Spinal cord (tissue), 10 donors: ENCODE results near the gene SEMA3D. TPM values are rescaled to one million over a fixed set of nuclear protein-coding genes. Genes with fewer than 3 reads are reported as not detected.

Source experiments
- DNase-seq, 6 donors: peaks; one replicate each; pipeline versions ENCODE4 v3.0.0 to v3.0.0-alpha.2; 2013 to 2015; ENCODE audit warnings: low spot score in 6 of 6, low read depth in 4 of 6
- H3K27ac ChIP-seq: one replicate; pipeline ENCODE4 v1.5.1; 2013; ENCODE audit warnings: low read depth, low read length, control low read depth
- H3K27me3 ChIP-seq: one replicate; pipeline ENCODE4 v1.6.1; 2013; ENCODE audit warnings: low read length; ENCODE audit not compliant: control insufficient read depth, insufficient read depth
- H3K36me3 ChIP-seq: one replicate; pipeline ENCODE4 v1.6.1; 2013; ENCODE audit warnings: low read length; ENCODE audit not compliant: control insufficient read depth, insufficient read depth
- H3K4me1 ChIP-seq: one replicate; pipeline ENCODE4 v1.6.1; 2013; ENCODE audit warnings: low read length; ENCODE audit not compliant: control insufficient read depth, insufficient read depth
- H3K4me3 ChIP-seq: one replicate; pipeline ENCODE4 v1.5.1; 2013; ENCODE audit warnings: low read depth, low read length, control low read depth
- H3K9me3 ChIP-seq: one replicate; pipeline ENCODE4 v1.6.1; 2013; ENCODE audit warnings: low read length; ENCODE audit not compliant: control insufficient read depth, insufficient read depth
- WGBS: methylation state at CpG from one replicate; pipeline ENCODE4 v1.1.5; 2013; ENCODE audit warnings: missing lambda C conversion rate; ENCODE audit not compliant: insufficient coverage; 5-methylcytosine and 5-hydroxymethylcytosine counted together
- polyA plus RNA-seq, 2 donors: library from polyadenylated mRNA; unstranded; fragments of 120-200 nt; gene quantifications; one replicate each; pipeline ENCODE4 v1.2.1, GENCODE V29; 2013; ENCODE audit not compliant: insufficient read length in 2 of 2
- total RNA-seq, 2 donors: library from RNA; depleted of rRNA in 1 of 2; stranded (reverse); fragments of 120-200 nt in 1 of 2; fragments of >200 nt in 1 of 2; gene quantifications; one replicate each; pipeline versions ENCODE4 v1.2.3 to v1.2.4, GENCODE V29; 2013 to 2014
- donor health status: healthy.

The SEMA3D gene
- total and polyA plus RNA-seq, 4 donors, result 8.8 to 41.0 (median 24.4) TPM

DNA sequence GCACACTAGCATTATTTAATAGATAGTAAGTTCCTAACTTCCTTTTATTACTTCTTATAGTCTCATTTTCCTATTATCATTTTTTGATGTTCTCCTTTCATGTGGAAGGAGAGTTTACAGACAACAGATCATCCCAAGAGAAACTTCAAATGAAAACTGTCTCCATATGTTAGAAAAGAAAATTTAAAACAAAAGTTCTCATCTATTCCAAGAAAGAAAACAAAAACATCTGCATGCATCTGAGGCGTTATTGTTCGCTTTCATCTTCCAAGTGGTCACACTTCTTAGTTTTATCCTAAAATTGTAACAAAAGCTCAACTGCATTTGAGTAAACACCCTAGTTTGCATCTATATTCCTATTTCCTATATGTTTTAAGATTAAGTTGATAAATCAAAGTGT lies 126.2 kb downstream of the SEMA3D start:
- no peak overlapping the region for H3K4me3 ChIP-seq
- H3K27me3 ChIP-seq, result no peaks in the 10 kb centered on the region
- no peak overlapping the region for H3K27ac ChIP-seq
- DNase-seq, result no peak
- H3K36me3 ChIP-seq, result no peaks in the 10 kb centered on the region
- WGBS, result no CpG with 5 or more reads among the region's 2 CpGs
- no peaks in the 10 kb centered on the region for H3K4me1 ChIP-seq
- H3K9me3 ChIP-seq, result no peaks in the 10 kb centered on the region

DNA sequence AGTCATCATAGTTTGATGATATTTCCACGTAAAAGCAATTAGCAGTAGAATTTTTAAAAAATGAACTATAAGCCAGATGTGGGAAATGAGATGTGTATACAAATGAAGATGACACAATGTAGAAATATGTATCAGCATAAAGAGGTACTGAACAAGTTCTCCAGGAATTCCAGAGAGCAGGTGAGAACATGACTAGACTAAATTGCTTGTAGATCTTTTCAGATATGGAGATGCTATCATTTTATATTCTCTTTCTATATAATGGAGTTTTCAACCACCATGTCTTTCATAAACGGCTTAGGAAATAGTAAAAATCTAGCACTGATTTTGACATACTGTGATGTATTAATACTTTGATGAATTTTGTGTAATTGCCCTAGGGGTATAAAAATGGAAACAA lies 130.9 kb downstream of the SEMA3D start:
- DNase-seq, result no peak
- Histone ChIP-seq H3K4me1 (no peaks in the 10 kb centered on the region), H3K4me3 (no peak overlapping the region), H3K27me3 (no peaks in the 10 kb centered on the region), H3K36me3 (no peaks in the 10 kb centered on the region), H3K9me3 (no peaks in the 10 kb centered on the region), H3K27ac (no peak overlapping the region)
- no CpG with 5 or more reads among the region's 2 CpGs for WGBS

DNA sequence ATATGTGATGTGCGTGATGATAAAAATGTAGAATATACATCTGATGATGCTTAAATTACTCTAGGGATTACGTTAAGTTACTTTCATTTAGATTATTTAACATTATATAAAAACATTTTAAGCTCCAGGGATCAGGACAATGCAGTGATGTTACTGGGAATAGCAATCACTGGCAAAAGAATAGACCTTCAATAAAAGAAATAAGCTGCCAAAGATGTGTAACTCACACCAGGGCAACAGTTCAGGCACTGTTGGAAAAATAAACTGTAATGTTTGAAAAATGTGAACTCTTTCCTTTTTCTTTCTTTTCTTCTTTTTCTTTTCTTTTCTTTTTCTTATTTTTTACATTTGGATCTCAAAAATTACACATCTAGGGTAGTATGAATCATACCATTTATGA lies 131.7 kb downstream of the SEMA3D start:
- WGBS, result no CpG with 5 or more reads among the region's 2 CpGs
- DNase-seq, result no peak
- H3K36me3 ChIP-seq, result no peaks in the 10 kb centered on the region
- no peaks in the 10 kb centered on the region for H3K9me3 ChIP-seq
- H3K27me3 ChIP-seq, result no peaks in the 10 kb centered on the region
- H3K4me3 ChIP-seq, result no peak overlapping the region
- no peaks in the 10 kb centered on the region for H3K4me1 ChIP-seq
- no peak overlapping the region for H3K27ac ChIP-seq

DNA sequence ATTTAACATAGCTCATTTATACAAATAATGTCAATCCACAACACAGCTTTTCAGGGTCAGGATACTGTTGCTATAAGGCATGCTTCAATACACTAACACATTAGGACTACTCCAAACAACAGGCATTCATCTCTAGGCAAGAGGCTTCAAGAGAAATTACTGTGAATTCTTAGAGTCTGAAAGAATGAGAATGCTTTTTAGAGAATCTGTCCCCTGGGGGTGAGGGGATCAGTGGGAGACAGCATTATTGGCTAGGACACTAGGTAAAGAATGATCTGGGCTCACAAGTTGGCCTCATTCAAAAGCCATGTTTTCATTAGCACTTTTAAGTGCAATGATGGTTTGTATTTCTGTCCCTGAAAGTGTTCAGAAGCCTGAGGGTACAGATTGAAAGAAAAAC lies 132.6 kb downstream of the SEMA3D start:
- DNase-seq, result peak in 2 of 6 donors; percentile 49 to 62
- H3K9me3 ChIP-seq, result no peaks in the 10 kb centered on the region
- H3K27ac ChIP-seq, result peak overlapping the region; percentile 26
- H3K4me3 ChIP-seq, result no peak overlapping the region
- H3K27me3 ChIP-seq, result no peaks in the 10 kb centered on the region
- H3K4me1 ChIP-seq, result no peaks in the 10 kb centered on the region
- no peaks in the 10 kb centered on the region for H3K36me3 ChIP-seq

DNA sequence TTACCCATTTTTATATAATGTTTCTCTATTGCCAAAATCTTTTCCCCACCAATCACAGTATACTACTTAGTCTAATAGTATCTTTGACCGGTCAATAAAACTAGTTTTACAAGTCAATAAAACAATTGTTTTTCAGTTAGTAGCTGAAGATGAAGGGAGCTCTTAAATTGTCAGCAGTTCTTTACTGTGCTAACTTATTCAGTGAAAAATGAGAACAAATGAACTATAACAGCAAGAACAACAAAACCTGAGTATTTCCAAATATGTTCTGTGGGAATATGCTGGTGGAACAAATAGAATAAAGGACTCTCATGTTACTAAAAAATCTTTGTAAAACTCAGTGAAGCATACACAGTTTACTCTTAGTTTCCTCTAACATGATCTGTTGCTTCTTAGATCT lies 134.0 kb downstream of the SEMA3D start:
- no CpG with 5 or more reads among the region's 1 CpG for WGBS
- H3K4me3 ChIP-seq, result no peak overlapping the region
- H3K36me3 ChIP-seq, result no peaks in the 10 kb centered on the region
- no peaks in the 10 kb centered on the region for H3K4me1 ChIP-seq
- no peaks in the 10 kb centered on the region for H3K9me3 ChIP-seq
- DNase-seq, result no peak
- no peaks in the 10 kb centered on the region for H3K27me3 ChIP-seq
- no peak overlapping the region for H3K27ac ChIP-seq

DNA sequence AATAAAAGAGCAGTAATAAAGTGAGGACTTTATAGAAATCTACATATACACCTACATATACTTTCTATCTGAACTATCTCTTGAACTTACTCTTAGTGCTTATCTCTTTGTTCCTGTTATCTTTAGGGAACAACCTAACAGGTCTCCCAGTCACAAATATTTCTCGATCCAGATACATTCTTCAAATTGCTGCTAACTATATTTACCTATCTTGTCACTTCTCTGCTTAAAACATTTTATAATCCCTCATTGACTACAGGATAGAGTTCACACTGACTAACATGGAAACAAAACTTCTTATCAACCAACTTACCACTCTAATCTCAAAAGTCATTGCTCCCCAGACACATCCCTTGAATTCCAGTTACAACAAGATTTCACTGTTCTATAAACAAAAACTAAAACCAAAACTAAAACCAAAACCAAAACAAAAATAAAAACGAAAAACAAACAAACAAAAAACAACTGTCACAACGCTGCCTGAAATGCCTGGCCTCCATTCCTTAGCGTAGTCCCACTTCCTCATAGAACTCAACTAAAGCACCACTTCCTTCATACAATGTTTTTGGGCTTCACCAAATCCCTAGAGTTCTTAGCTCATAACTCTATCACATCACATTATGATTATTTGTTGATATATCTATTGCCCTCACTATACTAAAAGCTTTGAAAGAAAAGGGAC lies 134.7 kb downstream of the SEMA3D start:
- no peaks in the 10 kb centered on the region for H3K4me1 ChIP-seq
- H3K4me3 ChIP-seq, result no peak overlapping the region
- H3K9me3 ChIP-seq, result no peaks in the 10 kb centered on the region
- 86% methylated on average over 4 of the region's 4 CpGs for WGBS
- no peak overlapping the region for H3K27ac ChIP-seq
- no peak for DNase-seq
- H3K27me3 ChIP-seq, result no peaks in the 10 kb centered on the region
- no peaks in the 10 kb centered on the region for H3K36me3 ChIP-seq

DNA sequence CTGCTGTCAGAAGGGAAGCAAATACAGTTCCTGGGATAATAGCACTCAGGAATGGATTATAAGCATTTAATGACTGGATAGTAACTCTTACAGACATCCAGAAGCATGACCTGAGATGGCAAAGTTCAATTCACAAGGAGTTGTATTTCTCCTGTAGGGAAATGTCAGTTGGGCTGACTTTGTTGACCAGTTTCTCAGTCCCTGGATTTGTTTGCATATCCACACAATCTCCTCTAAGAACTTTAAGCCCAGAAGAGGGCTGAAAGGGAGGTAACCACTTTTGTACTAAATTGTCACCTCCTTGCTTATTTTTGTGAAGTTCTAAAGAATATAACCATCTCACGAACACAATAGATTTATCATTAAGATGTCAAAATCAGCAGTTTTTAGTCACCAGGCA lies 140.3 kb downstream of the SEMA3D start:
- no CpG with 5 or more reads among the region's 1 CpG for WGBS
- no peak for DNase-seq
- no peak overlapping the region for H3K27ac ChIP-seq
- no peak overlapping the region for H3K4me3 ChIP-seq
- H3K9me3 ChIP-seq, result no peaks in the 10 kb centered on the region
- no peaks in the 10 kb centered on the region for H3K27me3 ChIP-seq
- H3K4me1 ChIP-seq, result no peaks in the 10 kb centered on the region
- H3K36me3 ChIP-seq, result no peaks in the 10 kb centered on the region

DNA sequence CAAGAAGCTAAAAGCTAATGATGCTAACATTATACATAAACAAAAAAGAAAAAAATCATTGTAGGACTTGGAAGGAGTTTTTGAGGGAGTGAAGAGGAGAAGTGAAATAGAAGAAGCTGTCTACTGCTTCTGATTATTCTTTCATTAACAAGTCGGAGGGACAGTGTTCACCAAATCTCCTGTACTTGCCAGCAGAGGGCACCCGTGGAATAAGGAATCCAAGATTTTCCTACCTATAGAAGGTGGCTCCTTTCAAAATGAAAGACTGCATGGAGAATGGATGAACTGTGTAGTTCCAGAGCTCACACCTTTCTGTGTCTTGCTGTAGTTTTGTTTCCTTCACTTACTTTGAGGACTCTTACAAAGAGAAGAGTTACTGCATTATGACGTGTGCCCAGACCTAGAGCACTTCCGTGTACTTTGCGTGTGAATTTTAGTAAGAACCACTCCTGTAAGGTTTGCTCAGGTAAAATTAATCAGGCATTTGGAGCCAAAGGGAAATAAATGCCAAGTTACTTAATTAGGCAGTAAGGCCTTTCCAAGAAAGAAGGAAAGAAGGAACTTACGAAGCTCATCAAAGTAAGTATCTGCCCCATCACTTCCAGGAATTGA lies 145.1 kb downstream of the SEMA3D start:
- peak in 5 of 6 donors; percentile 53 to 95 (median 73) for DNase-seq
- Histone ChIP-seq H3K27ac (no peak overlapping the region), H3K4me1 (no peaks in the 10 kb centered on the region), H3K4me3 (no peak overlapping the region), H3K9me3 (no peaks in the 10 kb centered on the region), H3K27me3 (no peaks in the 10 kb centered on the region), H3K36me3 (no peaks in the 10 kb centered on the region)
- WGBS, result 72% methylated on average over 3 of the region's 6 CpGs

DNA sequence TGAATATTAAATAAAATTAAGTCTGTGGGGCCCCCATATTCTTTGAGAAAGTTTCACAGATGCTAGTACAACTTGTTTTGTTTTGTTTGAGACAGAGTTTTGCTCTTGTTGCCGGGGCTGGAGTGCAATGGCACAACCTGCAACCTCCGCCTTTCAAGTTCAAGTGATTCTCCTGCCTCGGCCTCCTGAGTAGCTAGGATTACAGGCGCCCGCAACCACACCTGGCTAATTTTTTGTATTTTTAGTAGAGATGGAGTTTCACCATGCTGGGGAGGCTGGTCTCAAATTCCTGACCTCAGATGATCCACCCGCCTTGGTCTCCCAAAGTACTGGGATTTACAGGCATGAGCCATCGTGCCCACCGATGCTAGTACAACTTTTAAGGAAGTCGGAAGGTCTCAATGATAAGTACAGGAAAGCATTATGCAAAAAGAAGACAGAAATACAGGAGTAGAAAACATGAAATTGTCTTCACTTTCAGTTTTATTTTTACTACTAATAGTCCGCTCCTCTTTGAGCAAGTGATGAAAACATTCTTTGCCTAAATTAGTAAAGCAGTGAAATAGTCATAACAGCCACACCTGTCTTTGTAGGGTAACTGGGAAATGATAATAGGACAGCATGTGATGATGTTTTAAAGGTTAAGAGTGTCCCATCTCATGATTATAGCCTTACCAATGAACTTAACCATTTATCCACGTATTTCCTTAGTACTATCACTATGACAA lies 147.5 kb downstream of the SEMA3D start:
- no peak overlapping the region for H3K27ac ChIP-seq
- H3K4me1 ChIP-seq, result no peaks in the 10 kb centered on the region
- no peak for DNase-seq
- no peaks in the 10 kb centered on the region for H3K27me3 ChIP-seq
- WGBS, result 92% methylated on average over 7 of the region's 11 CpGs
- H3K36me3 ChIP-seq, result no peaks in the 10 kb centered on the region
- H3K9me3 ChIP-seq, result no peaks in the 10 kb centered on the region
- no peak overlapping the region for H3K4me3 ChIP-seq

DNA sequence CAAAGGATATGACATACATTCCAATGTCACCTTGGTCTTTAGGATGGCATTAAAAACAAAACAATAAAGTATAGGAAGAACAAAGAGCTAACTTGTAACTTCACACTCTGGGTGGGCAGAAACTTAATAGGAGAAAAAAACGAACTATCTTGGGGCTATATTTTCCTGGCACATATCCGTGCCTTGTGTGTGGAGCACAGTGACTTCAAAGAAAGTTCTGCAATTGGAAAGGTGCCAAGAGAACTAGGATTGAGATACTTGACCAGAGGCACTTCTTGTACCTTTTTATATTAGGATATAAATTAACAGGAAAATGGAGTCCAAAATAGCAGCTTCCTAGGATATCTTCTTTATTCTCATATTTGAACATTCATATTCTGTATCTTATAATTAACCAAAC lies 148.4 kb downstream of the SEMA3D start:
- H3K36me3 ChIP-seq, result no peaks in the 10 kb centered on the region
- H3K4me1 ChIP-seq, result no peaks in the 10 kb centered on the region
- no peaks in the 10 kb centered on the region for H3K9me3 ChIP-seq
- WGBS, result no CpG with 5 or more reads among the region's 2 CpGs
- H3K27me3 ChIP-seq, result no peaks in the 10 kb centered on the region
- DNase-seq, result no peak
- H3K27ac ChIP-seq, result no peak overlapping the region
- H3K4me3 ChIP-seq, result no peak overlapping the region
